K562 (cell line): ENCODE results near the gene GDF7. TPM values are rescaled to one million over a fixed set of nuclear protein-coding genes. Genes with fewer than 3 reads are reported as not detected.
A peak's percentile ranks its signal among the peaks of the same experiment; 100 is the strongest.

Source experiments
- ATAC-seq: fragments of 200-7000 bp; cut with Tn5 transposase; 3 replicates; pipeline ENCODE4 v1.9.1; 2020; ENCODE audit warnings: moderate library complexity
- BruUV-seq: library from RNA; stranded (reverse); fragments of 400-500 nt; replicated peaks from 2 replicates; lab custom pipeline; 2021; lab: Mats Ljungman, UMichigan
- CTCF ChIA-PET: fragments of 300-600 bp; formaldehyde crosslinking; extraction: SDS; loops from one replicate; lab custom pipeline; 2021; ENCODE audit warnings: low intra/inter-chr PET ratio; lab: Yijun Ruan, JAX
- POLR2A ChIA-PET: fragments of 300-600, 350-650 bp; sonication (Branson Sonifier 250); formaldehyde crosslinking; extraction: SDS; loops from one replicate; lab custom pipeline; 2021; ENCODE audit warnings: antibody characterized with exemption, inconsistent platforms; lab: Yijun Ruan, JAX
- DNase-seq, 4 experiments: peaks; one replicate each; pipeline versions ENCODE4 v3.0.0 to v3.0.0-alpha.2; 2011 to 2018; ENCODE audit warnings: low spot score in 3 of 4, mixed read lengths in 3 of 4; ENCODE audit errors: extremely low read depth in 1 of 4
- FAIRE-seq: peaks from 2 replicates; lab custom pipeline; 2011; peaks lifted over from hg19 to GRCh38; lab: Jason Lieb, UNC
- H2AFZ ChIP-seq: 2 replicates; pipeline ENCODE4 v1.6.0; 2011; ENCODE audit warnings: low read depth, low read length, control low read depth, inconsistent platforms
- H3K27ac ChIP-seq: fragments of 200-600 bp; 3 replicates; pipeline ENCODE4 v1.8.0; 2011; ENCODE audit warnings: low read depth, mild to moderate bottlenecking, control low read depth, inconsistent platforms, low read length, moderate library complexity, mixed read lengths; ENCODE audit errors: extremely low read depth
- H3K27me3 ChIP-seq, 2 experiments: fragments of 300-600 bp in 1 of 2; 2 replicates in 1 of 2; 3 replicates in 1 of 2; pipeline versions ENCODE4 v1.6.0 to v1.8.0; 2011; ENCODE audit warnings: inconsistent platforms in 2 of 2, low read length in 2 of 2, mild to moderate bottlenecking in 1 of 2, mixed read lengths in 1 of 2, moderate library complexity in 1 of 2; ENCODE audit not compliant: control insufficient read depth in 2 of 2, insufficient read depth in 2 of 2
- H3K36me3 ChIP-seq: fragments of 300-600 bp; 3 replicates; pipeline ENCODE4 v1.8.0; 2011; ENCODE audit warnings: mild to moderate bottlenecking, low read length, inconsistent platforms; ENCODE audit not compliant: control insufficient read depth, insufficient read depth
- H3K4me1 ChIP-seq, 2 experiments: fragments of 200-600 bp in 1 of 2; replicated peaks in 1 of 2; 2 replicates in 1 of 2; 3 replicates in 1 of 2; pipeline versions ENCODE4 v1.5.1 to v1.8.0; 2011; ENCODE audit warnings: inconsistent platforms in 2 of 2, low read length in 2 of 2, mild to moderate bottlenecking in 1 of 2, mixed read lengths in 1 of 2, moderate library complexity in 1 of 2; ENCODE audit not compliant: control insufficient read depth in 2 of 2, insufficient read depth in 2 of 2
- H3K4me2 ChIP-seq: 2 replicates; pipeline ENCODE4 v1.6.1; 2011; ENCODE audit warnings: low read length, control low read depth, inconsistent platforms, mixed read lengths; ENCODE audit not compliant: insufficient read depth
- H3K4me3 ChIP-seq: fragments of 200-600 bp; sonication (generic), shearing (Covaris generic); 2 replicates; pipeline ENCODE4 v1.5.1; 2016; ENCODE audit warnings: control low read depth, inconsistent platforms
- H3K79me2 ChIP-seq: fragments of 200-600 bp; 3 replicates; pipeline ENCODE4 v1.8.0; 2011; ENCODE audit warnings: low read length, inconsistent platforms; ENCODE audit not compliant: control insufficient read depth, insufficient read depth
- H3K9ac ChIP-seq, 2 experiments: 2 replicates each; pipeline versions ENCODE4 v1.6.0 to v1.6.1; 2011; ENCODE audit warnings: low read depth in 2 of 2, low read length in 2 of 2, control low read depth in 1 of 2, inconsistent platforms in 1 of 2, mild to moderate bottlenecking in 1 of 2, mixed read lengths in 1 of 2; ENCODE audit not compliant: insufficient read depth in 1 of 2
- H3K9me1 ChIP-seq: one replicate; pipeline ENCODE4 v1.6.0; 2011; ENCODE audit warnings: inconsistent platforms, mild to moderate bottlenecking, low read length, moderate library complexity; ENCODE audit not compliant: control insufficient read depth, insufficient read depth
- H3K9me3 ChIP-seq: replicated peaks from 2 replicates; pipeline ENCODE4 v1.5.1; 2011; ENCODE audit warnings: low read depth, low read length, inconsistent platforms; ENCODE audit not compliant: control insufficient read depth, insufficient read depth
- H4K20me1 ChIP-seq: replicated peaks from 2 replicates; pipeline ENCODE4 v1.6.1; 2011; ENCODE audit warnings: low read length, inconsistent platforms, mixed read lengths; ENCODE audit not compliant: control insufficient read depth, insufficient read depth
- EP400 ChIP-seq: fragments of 450-650 bp; IDR thresholded peaks from 2 replicates; pipeline ENCODE4 v1.6.1; 2017; ENCODE audit warnings: antibody characterized with exemption, mild to moderate bottlenecking, moderate library complexity
- MAFF ChIP-seq: IDR thresholded peaks from 2 replicates; pipeline ENCODE4 v1.6.1; 2012; ENCODE audit warnings: low read length, improper control_type of control experiment
- ZNF146 ChIP-seq: IDR thresholded peaks from one replicate; pipeline ENCODE4 v1.6.1; 2018; ENCODE audit warnings: missing compliant biosample characterization; ENCODE audit not compliant: unreplicated experiment
- WGBS: fragments of 100-300 bp; shearing (Covaris generic); methylation state at CpG from one replicate; pipeline ENCODE4 v1.1.6; 2016; ENCODE audit warnings: low coverage, mixed read lengths; ENCODE audit not compliant: insufficient coverage; ENCODE audit errors: missing lambda C conversion rate; 5-methylcytosine and 5-hydroxymethylcytosine counted together
- in situ Hi-C: fragments of 300-500 bp; cut with MboI; formaldehyde crosslinking; loops from 4 replicates; pipeline ENCODE4 v1.15.0; 2018; ENCODE audit warnings: inconsistent platforms, mixed read lengths
- intact Hi-C: fragments of 100-400 bp; cut with micrococcal nuclease; formaldehyde crosslinking; loops from 2 replicates; pipeline ENCODE4 v1.14.2; 2022
- polyA plus RNA-seq, 8 experiments: library from polyadenylated mRNA; depleted of rRNA in 4 of 8; stranded (reverse) in 5 of 8; unstranded in 3 of 8; fragments of >200 nt; fragmentation: Nextera tagmentation in 2 of 8; fragmentation: Illumina TruSeq in 1 of 8; extraction: Ambion mirVana in 2 of 8; extraction: Trizol in 1 of 8; gene quantifications; 2 replicates each; pipeline versions ENCODE4 v1.2.1 to v1.2.3, GENCODE V29; 2011 to 2014; ENCODE audit warnings: inconsistent platforms in 1 of 8, missing spikeins in 1 of 8
- total RNA-seq, 7 experiments: library from RNA; depleted of rRNA in 6 of 7; stranded (reverse); fragments of >200 nt in 6 of 7; fragmentation: Illumina TruSeq in 2 of 7; extraction: Trizol in 2 of 7; gene quantifications; 2 replicates each; pipeline versions ENCODE4 v1.2.1 to v1.2.3, GENCODE V29; 2011 to 2021; ENCODE audit warnings: low replicate concordance in 1 of 7
- TF ChIP-seq, protein P1 (sequence below), 2 experiments: fragments of 450-650 bp in 1 of 2; sonication (generic) in 1 of 2; formaldehyde crosslinking in 1 of 2; IDR thresholded peaks in 1 of 2; conservative IDR thresholded peaks in 1 of 2; 2 replicates each; pipeline versions ENCODE4 v1.6.1 to v1.8.1; 2016 to 2023; ENCODE audit warnings: mild to moderate bottlenecking in 2 of 2, moderate library complexity in 2 of 2, inconsistent platforms in 1 of 2, missing genetic modification reagents in 1 of 2
- TF ChIP-seq, protein P2 (sequence below): fragments of 250-450 bp; sonication (Bioruptor Pico); IDR thresholded peaks from 2 replicates; pipeline ENCODE4 v1.8.0; 2021; ENCODE audit warnings: moderate library complexity, mild to moderate bottlenecking, inconsistent platforms

The GDF7 gene
- total and polyA plus RNA-seq, 9 of the 15 experiments (the other 6 are each of a cell fraction or from before 2014, with no cell fraction given), result 0.01 TPM; not detected in 7

DNA sequence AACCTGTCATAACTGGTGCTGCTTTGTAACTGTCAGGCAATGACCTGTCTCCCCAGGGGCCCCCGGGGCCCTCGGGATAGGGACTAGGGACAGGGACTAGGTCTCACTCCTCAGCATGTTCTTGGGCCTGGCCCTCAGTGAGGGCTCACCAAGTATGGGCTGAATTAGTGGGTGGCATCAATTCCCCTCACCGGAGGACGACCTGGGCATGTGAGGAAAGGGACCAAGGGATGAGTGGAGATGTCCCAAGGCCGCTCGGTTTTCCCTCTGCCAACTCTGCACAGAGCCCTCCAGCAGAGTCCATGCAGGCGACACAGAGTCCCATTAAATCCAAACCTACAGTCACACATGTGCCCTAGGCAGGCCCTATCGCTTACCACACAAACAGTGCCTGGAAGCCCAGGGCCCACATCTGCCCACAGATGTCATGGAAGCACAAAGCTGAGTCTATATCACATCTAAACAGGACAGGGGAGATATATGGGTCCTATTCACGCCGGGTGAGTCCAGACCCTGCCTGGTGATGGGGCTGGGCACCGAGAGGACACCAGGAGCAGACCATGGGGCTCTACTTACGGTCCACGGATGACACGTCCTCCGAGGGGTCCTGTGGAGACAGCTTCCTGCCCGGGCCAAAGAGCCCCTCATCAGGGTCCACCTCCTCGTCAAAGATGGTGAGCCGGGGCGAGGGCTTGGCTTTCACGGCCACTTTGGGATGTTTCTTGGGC lies 42.6 kb upstream of the GDF7 start:
- TF ChIP-seq, protein P1, sequence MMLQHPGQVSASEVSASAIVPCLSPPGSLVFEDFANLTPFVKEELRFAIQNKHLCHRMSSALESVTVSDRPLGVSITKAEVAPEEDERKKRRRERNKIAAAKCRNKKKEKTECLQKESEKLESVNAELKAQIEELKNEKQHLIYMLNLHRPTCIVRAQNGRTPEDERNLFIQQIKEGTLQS (IDR thresholded peaks at IDR 0.05), result no peak
- TF ChIP-seq, protein P1 (CRISPR knock-in tag; conservative IDR thresholded peaks at IDR 0.05), result no peak
- TF ChIP-seq MAFF, result no peak
- TF ChIP-seq, protein P2, sequence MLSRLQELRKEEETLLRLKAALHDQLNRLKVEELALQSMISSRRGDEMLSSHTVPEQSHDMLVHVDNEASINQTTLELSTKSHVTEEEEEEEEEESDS, result no peak
- TF ChIP-seq EP400, result no peak
- TF ChIP-seq ZNF146 (CRISPR knock-in tag), result no peak
- CTCF ChIA-PET, result no interaction called here
- Histone ChIP-seq H3K27ac (no peak overlapping the region), H3K79me2 (no peaks in the 10 kb centered on the region), H3K4me1 (peaks cover 0 to 5% of the 10 kb centered on the region in 2 experiments; a peak in 3 of 5 replicates), H3K4me3 (no peak overlapping the region), H3K9me3 (no peaks in the 10 kb centered on the region), H3K36me3 (no peaks in the 10 kb centered on the region), H3K9me1 (no peaks in the 10 kb centered on the region), H2AFZ (no peak overlapping the region), H3K4me2 (no peak overlapping the region), H3K9ac (peak overlapping the region in 1 of 2 experiments; percentile 26; a peak in 1 of 4 replicates), H3K27me3 (peaks cover 0 to 6% of the 10 kb centered on the region in 2 experiments; a peak in 1 of 5 replicates), H4K20me1 (no peaks in the 10 kb centered on the region)
- intact Hi-C loops, result no loop called here
- 45% methylated on average over 18 of the region's 20 CpGs for WGBS
- BruUV-seq, result no TSS peak
- FAIRE-seq (no peak), DNase-seq (no peak), ATAC-seq (no peak)
- in situ Hi-C loops, result no loop called here
- POLR2A ChIA-PET, result interaction anchor here (0.7 to 1.5 kb wide), 3 partner anchors 10 to 178 kb away, joined by 3 read pairs; partner anchors contain the start of gene RHOB
